ENCODE data around the gene KCNQ1.

KCNQ1 gene

GRCh38 chr11:2892967-2893528, 448.2 kb downstream of the KCNQ1 start:
- no peak for TF ChIP-seq ZNF70 (CRISPR knock-in tag; IDR thresholded peaks at IDR 0.05)
- peak; percentile 7 for ATAC-seq

GRCh38 chr11:2893935-2894334, 449.1 kb downstream of the KCNQ1 start:
- ATAC-seq, result no peak
- no peak for TF ChIP-seq TSHZ2 (CRISPR knock-in tag; IDR thresholded peaks at IDR 0.05)
- TF ChIP-seq ZNF70 (CRISPR knock-in tag; IDR thresholded peaks at IDR 0.05), result no peak
- TF ChIP-seq TOX (CRISPR knock-in tag; IDR thresholded peaks at IDR 0.05; ENCODE audit: borderline replicate concordance), result no peak
- no peak for TF ChIP-seq CSRNP3 (CRISPR knock-in tag; IDR thresholded peaks at IDR 0.05)
- TF ChIP-seq OSR1 (CRISPR knock-in tag; IDR thresholded peaks at IDR 0.05), result no peak
- no peak for TF ChIP-seq PPARA (CRISPR knock-in tag; IDR thresholded peaks at IDR 0.05; ENCODE audit: borderline replicate concordance)
- no peak for TF ChIP-seq ZFP3 (CRISPR knock-in tag; IDR thresholded peaks at IDR 0.05)

GRCh38 chr11:2896047-2896446, 451.2 kb downstream of the KCNQ1 start:
- no peak for ATAC-seq
- TF ChIP-seq ESRRG (CRISPR knock-in tag; IDR thresholded peaks at IDR 0.05) (no peak), CREB5 (CRISPR knock-in tag; IDR thresholded peaks at IDR 0.05; ENCODE audit: low read depth) (no peak), ZNF8 (CRISPR knock-in tag; IDR thresholded peaks at IDR 0.05) (no peak), ZFP30 (CRISPR knock-in tag; IDR thresholded peaks at IDR 0.05) (no peak), SNAI2 (CRISPR knock-in tag; IDR thresholded peaks at IDR 0.05) (no peak), ISL1 (CRISPR knock-in tag; IDR thresholded peaks at IDR 0.05) (no peak), PPARA (CRISPR knock-in tag; IDR thresholded peaks at IDR 0.05; ENCODE audit: borderline replicate concordance) (no peak), POU6F1 (CRISPR knock-in tag; IDR thresholded peaks at IDR 0.05; ENCODE audit: borderline replicate concordance, low read depth) (no peak), TSHZ2 (CRISPR knock-in tag; IDR thresholded peaks at IDR 0.05) (no peak), RARB (CRISPR knock-in tag; IDR thresholded peaks at IDR 0.05) (no peak), PATZ1 (CRISPR knock-in tag; IDR thresholded peaks at IDR 0.05; ENCODE audit: borderline replicate concordance) (no peak), ZNF565 (CRISPR knock-in tag; conservative IDR thresholded peaks at IDR 0.05; ENCODE audit: low read depth) (no peak), ZC3H10 (CRISPR knock-in tag; IDR thresholded peaks at IDR 0.05) (no peak), TOX (CRISPR knock-in tag; IDR thresholded peaks at IDR 0.05; ENCODE audit: borderline replicate concordance) (no peak)

Measured in SK-N-SH treated with all-trans-retinoic acid at 6 μM for 48 hours (cell line).